IPS-20b (cell line): ENCODE data around the gene UGT1A7.

Experiments
- H3K27ac ChIP-seq: one replicate; pipeline ENCODE4 v1.5.1; 2013; ENCODE audit warnings: low read length
- H3K27me3 ChIP-seq: 2 replicates; pipeline ENCODE4 v1.6.1; 2013; ENCODE audit warnings: mild to moderate bottlenecking, low read length, inconsistent platforms; ENCODE audit not compliant: insufficient read depth
- H3K36me3 ChIP-seq: 2 replicates; pipeline ENCODE4 v1.6.1; 2013; ENCODE audit warnings: low read depth, mild to moderate bottlenecking, inconsistent platforms, low read length, moderate library complexity; ENCODE audit not compliant: insufficient read depth
- H3K4me1 ChIP-seq: 2 replicates; pipeline ENCODE4 v1.6.1; 2013; ENCODE audit warnings: mild to moderate bottlenecking, control low read depth, inconsistent platforms, low read length, moderate library complexity; ENCODE audit not compliant: insufficient read depth
- H3K4me3 ChIP-seq: 2 replicates; pipeline ENCODE4 v1.5.1; 2013; ENCODE audit warnings: mild to moderate bottlenecking, low read length, inconsistent platforms
- H3K9ac ChIP-seq: 2 replicates; pipeline ENCODE4 v1.6.1; 2013; ENCODE audit warnings: low read depth, mild to moderate bottlenecking, inconsistent platforms, low read length, moderate library complexity
- H3K9me3 ChIP-seq: 2 replicates; pipeline ENCODE4 v1.6.1; 2013; ENCODE audit warnings: mild to moderate bottlenecking, low read depth, low read length, inconsistent platforms; ENCODE audit not compliant: insufficient read depth

The UGT1A7 gene

DNA sequence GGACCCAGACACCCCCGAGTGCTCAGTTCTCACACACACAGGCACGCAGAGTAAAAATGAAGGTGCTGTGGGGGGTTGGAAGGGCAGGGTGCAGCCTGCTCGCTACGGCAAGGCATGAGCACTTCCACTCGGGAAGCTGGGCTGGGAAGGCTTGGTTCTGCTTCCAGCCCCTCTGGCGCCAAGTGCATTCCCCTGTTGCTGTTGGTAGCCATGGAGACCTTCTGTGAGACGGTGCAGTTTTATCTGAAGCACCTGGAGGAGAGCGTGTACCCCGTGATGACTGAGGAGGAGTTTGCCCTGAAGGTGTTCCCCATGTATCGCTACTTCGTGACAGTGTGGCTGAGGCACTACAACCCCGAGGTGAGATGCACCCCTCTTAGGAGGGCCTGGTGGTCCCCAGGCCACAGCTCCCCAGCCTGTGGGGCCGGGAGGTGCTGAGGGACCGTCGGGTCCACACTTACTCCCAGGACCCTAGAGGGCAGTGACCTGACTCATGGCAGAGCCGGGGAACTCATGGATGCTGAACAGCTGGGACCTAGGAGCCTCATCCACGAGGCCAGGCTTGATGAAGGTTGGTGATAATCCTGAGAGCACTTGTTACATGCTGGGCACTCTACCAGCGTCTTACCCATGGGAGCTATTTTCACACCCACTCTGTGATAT lies 111.9 kb downstream of the UGT1A7 start:
- no peaks in the 10 kb centered on the region for H3K36me3 ChIP-seq
- no peaks in the 10 kb centered on the region for H3K27me3 ChIP-seq
- no peak overlapping the region for H3K27ac ChIP-seq
- no peak overlapping the region for H3K4me3 ChIP-seq
- H3K9ac ChIP-seq, result no peak overlapping the region
- H3K9me3 ChIP-seq, result no peaks in the 10 kb centered on the region
- H3K4me1 ChIP-seq, result no peaks in the 10 kb centered on the region

DNA sequence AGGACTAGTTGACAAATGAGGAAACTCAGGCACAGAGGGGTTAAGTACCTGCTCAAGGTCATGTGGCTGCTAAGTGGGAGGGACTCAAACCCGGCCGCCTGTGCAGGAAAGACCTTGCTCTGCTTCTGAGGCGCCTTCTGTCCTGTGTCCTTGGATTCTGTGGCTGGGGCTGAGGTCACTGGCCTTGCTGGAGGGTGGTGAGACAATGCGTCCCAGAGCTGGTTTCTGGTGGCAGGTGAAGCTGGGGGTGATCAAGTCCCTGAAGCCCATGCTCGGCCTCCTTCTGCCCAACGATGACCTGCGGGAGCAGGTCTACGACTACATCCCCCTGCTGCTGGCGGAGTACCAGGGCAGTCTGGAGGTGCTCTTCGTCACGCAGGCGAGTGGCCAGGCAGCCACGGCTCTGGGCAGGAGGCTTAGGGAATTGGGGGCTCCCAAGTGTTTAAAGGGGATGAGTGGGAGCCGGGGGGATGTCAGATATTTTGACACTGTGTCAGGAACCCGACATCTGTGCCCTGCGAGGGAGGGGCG lies 112.5 kb downstream of the UGT1A7 start:
- Histone ChIP-seq H3K9me3 (no peaks in the 10 kb centered on the region), H3K27me3 (no peaks in the 10 kb centered on the region), H3K4me3 (no peak overlapping the region), H3K36me3 (no peaks in the 10 kb centered on the region), H3K4me1 (no peaks in the 10 kb centered on the region), H3K27ac (no peak overlapping the region), H3K9ac (no peak overlapping the region)

DNA sequence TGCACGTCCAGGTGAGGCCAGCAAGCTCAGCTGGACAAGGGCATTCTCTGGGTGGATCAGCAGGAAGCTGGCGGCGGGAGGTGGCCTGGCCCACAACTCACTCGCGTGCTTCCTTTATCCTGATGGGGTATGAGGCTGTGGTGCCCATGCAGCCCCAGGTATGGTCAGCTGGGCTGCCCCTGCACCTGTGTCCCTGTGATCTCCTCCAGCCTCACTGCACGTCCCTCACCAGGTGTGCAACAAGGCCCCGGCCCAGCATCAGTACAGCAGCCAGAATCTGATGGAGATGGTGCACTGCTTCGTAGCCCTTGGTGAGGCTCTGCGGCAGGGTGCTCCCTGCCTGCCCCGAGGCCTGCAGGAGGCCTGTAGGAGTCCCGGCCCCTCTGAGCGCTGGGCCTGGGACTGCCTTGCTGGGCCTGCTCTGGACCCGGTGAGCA lies 114.1 kb downstream of the UGT1A7 start:
- Histone ChIP-seq H3K9me3 (no peaks in the 10 kb centered on the region), H3K4me1 (no peaks in the 10 kb centered on the region), H3K27ac (no peak overlapping the region), H3K9ac (no peak overlapping the region), H3K36me3 (no peaks in the 10 kb centered on the region), H3K27me3 (no peaks in the 10 kb centered on the region), H3K4me3 (no peak overlapping the region)

DNA sequence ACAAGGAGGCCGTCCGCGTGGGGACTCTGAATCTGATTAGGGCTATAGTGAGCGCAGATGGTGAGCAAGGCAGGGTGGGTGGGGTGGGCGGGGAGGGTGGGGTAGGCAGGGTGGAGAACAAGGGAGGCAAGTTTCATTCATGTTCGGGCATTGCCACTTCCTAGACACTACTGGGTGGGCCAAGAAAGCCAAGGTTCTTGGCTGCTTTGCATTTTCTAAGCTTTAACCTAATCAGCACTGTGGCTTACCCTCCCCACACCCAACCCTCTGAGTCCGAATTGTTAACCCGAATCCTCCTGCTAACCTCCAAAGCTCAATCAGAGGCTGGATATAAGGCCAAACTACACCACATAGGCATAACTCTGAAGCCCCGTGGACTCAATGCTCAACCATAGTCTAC lies 114.6 kb downstream of the UGT1A7 start:
- Histone ChIP-seq H3K36me3 (no peaks in the 10 kb centered on the region), H3K4me1 (no peaks in the 10 kb centered on the region), H3K9ac (no peak overlapping the region), H3K27me3 (no peaks in the 10 kb centered on the region), H3K9me3 (no peaks in the 10 kb centered on the region), H3K27ac (no peak overlapping the region), H3K4me3 (no peak overlapping the region)

DNA sequence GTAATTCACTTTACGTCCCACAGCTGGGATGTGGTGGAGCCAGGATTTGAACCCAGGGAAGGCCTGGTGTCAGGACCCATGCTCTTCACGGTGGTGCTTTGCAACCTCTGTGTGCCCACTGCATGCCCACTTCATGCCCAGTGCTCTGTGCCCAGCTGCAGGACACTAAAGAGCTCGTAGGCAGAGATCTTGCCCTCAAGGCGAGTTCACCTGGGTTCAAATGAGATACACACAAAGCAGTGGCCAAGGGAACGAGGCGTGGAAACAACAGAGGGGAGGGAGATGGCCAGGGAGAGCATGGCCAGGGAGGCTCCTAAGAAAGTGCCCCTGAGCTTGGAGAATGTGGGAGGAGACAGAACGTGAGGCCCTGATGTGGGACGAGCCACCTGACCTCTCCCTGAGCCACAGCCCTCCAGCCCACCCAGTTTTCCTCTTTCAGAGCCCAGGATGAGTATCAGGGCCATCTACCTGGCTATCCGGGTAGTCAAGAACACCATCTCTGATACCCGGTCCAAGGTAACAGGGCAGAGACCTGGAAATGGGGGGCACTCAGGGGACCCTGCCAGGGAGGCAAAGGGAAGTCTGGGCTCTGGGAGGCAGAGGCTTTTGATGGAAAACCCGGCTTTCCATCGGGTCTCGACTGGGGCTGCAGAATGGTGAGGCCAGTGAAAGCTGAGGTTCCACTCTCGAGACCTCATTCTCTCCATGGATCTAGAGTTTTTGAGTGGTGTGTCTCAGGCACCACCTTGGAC lies 116.8 kb downstream of the UGT1A7 start:
- Histone ChIP-seq H3K27me3 (no peaks in the 10 kb centered on the region), H3K9ac (no peak overlapping the region), H3K9me3 (no peaks in the 10 kb centered on the region), H3K27ac (no peak overlapping the region), H3K4me1 (no peaks in the 10 kb centered on the region), H3K4me3 (no peak overlapping the region), H3K36me3 (no peaks in the 10 kb centered on the region)

DNA sequence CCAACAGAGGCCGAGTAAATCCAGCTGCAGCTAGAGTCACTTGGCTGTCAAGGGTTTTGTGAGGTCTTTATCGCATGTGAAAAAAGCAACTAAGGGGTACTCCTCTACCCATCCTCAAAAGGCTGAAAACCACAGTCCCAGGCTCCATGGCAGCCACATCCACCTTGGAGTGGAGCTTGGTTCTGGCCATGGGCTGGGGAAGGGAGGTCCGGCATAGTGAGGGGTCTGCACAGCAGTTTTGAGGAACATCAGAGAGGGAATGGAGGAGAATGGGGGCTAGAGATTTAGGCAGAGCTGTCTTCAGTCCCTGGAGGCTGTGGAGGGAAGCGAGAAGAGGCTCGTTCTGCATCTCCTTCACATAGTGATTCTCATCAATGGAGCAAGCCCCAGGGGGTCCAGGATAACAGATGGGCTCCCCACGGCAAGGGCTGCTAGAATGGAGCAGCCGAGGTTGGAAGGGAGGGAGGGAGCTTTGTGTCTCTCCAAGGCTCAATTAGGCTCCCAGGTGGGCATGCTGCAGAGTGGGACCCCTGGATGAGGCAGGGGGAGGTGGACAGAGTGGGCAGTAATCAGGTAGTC lies 117.5 kb downstream of the UGT1A7 start:
- H3K4me3 ChIP-seq, result no peak overlapping the region
- no peaks in the 10 kb centered on the region for H3K9me3 ChIP-seq
- H3K9ac ChIP-seq, result no peak overlapping the region; the same call in 1 of the 2 replicates
- no peaks in the 10 kb centered on the region for H3K4me1 ChIP-seq
- no peaks in the 10 kb centered on the region for H3K27me3 ChIP-seq
- H3K27ac ChIP-seq, result no peak overlapping the region
- H3K36me3 ChIP-seq, result no peaks in the 10 kb centered on the region

DNA sequence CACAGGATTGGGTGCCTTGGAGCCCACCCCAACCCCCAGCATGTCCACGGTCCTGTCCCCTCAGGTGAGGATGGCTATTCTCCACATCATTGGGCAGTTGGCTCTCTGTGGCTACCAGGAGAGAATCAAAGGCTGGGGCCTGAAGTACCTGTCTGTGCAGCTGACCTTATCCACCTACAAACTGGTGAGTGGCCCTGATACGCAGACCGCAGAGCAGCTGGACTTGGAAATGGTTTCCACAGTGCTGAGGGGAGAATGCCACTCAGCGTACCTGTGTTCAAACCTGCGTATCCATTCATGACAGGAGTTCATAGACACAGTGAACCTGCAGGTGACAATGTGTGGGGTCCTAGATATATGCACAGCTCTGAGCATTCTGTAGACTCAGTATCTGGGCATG lies 118.0 kb downstream of the UGT1A7 start:
- Histone ChIP-seq H3K9ac (no peak overlapping the region), H3K27ac (no peak overlapping the region), H3K9me3 (no peaks in the 10 kb centered on the region), H3K27me3 (no peaks in the 10 kb centered on the region), H3K4me3 (no peak overlapping the region), H3K4me1 (no peaks in the 10 kb centered on the region), H3K36me3 (no peaks in the 10 kb centered on the region)

DNA sequence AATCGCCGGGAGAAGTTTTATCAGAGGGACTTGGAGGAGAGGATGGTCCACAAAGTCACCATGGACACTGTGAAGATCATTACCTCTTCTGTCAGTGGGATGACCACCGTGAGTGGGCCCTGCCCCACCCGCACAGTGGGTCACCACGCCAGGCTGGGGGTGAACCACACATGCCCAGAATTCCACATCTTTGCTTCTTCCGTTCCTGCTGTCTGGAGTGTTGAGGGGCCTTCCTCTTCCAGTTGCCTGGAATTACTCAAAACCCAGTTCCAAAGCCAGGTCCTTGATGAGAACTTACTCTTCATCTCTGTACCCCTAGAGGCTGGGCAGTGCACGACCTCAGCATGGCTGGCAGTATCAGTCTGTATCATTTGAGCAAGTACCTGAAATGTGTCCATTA lies 118.5 kb downstream of the UGT1A7 start:
- no peaks in the 10 kb centered on the region for H3K36me3 ChIP-seq
- no peak overlapping the region for H3K27ac ChIP-seq
- H3K9ac ChIP-seq, result no peak overlapping the region
- no peaks in the 10 kb centered on the region for H3K9me3 ChIP-seq
- no peaks in the 10 kb centered on the region for H3K4me1 ChIP-seq
- no peak overlapping the region for H3K4me3 ChIP-seq
- no peaks in the 10 kb centered on the region for H3K27me3 ChIP-seq

DNA sequence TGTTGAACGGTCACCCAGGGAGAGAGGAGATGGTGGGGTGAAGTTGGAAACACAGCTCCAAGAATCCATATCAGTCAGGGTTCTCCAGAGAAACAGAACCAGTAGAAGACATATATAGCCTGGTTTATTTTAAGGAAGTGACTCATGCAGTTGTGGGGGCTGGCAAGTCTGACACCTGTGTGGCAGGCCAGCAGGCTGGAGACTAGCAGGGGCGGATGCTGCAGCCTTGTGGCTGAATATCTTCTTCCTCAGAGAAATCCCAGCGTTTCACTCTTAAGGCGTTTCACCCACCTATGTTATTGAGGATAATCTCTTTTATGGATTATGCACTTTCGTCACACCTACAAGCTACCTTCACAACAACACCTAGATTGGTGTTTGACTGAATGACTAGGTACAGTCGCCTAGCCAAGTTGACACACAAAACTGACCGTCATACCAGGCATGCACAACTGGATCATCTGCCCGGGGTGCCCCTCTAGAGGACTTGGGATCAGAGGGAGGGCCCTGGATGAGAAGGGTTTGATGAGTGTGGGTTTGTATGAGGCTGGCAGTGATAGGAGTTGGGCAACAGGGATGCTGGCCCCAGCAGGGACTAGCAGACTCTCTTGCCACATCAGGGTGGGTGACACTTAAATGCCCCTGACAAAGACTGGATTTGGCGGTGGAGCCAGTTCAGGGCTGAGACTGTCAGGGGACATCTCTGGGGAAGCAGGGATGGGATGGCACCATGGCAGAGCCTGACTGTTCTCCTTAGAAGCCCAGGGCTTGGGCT lies 119.8 kb downstream of the UGT1A7 start:
- H3K9ac ChIP-seq, result no peak overlapping the region
- H3K4me3 ChIP-seq, result no peak overlapping the region
- no peaks in the 10 kb centered on the region for H3K9me3 ChIP-seq
- H3K4me1 ChIP-seq, result no peaks in the 10 kb centered on the region
- H3K27ac ChIP-seq, result no peak overlapping the region
- H3K27me3 ChIP-seq, result no peaks in the 10 kb centered on the region
- no peaks in the 10 kb centered on the region for H3K36me3 ChIP-seq

DNA sequence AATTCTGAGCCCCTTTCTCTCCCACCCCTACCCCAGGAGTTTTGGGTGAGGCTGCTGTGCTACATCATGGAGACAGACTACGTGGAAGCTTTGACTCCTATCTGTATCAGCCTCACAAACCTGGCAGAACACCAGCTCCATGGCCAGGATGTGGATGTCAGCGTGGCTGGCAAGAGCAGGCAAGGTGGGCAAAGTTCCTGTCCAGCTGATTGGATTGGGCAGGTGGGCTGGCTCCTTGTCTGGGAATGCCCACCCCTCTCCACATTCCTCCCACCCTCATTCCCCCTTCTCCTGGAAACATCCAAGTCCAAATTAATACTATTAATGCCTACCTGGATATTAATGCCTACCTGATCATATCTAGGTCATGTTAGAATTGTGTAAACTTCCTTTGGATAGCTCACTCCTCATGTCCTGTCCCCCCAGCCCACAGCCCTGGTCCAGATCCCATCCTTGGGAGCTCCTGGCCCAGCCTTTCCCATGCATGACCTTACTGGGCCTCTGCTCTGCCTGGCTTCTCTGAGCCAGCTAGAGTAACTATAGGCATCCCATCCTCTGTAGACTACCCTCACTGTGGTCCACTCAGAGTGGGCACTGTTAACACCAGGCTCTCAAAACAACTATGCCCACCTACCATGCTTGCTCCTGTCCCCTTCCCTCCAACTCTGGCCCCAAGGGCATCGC lies 120.6 kb downstream of the UGT1A7 start:
- Histone ChIP-seq H3K27me3 (no peaks in the 10 kb centered on the region), H3K9ac (no peak overlapping the region), H3K4me3 (no peak overlapping the region), H3K27ac (no peak overlapping the region), H3K9me3 (no peaks in the 10 kb centered on the region), H3K36me3 (no peaks in the 10 kb centered on the region), H3K4me1 (no peaks in the 10 kb centered on the region)

DNA sequence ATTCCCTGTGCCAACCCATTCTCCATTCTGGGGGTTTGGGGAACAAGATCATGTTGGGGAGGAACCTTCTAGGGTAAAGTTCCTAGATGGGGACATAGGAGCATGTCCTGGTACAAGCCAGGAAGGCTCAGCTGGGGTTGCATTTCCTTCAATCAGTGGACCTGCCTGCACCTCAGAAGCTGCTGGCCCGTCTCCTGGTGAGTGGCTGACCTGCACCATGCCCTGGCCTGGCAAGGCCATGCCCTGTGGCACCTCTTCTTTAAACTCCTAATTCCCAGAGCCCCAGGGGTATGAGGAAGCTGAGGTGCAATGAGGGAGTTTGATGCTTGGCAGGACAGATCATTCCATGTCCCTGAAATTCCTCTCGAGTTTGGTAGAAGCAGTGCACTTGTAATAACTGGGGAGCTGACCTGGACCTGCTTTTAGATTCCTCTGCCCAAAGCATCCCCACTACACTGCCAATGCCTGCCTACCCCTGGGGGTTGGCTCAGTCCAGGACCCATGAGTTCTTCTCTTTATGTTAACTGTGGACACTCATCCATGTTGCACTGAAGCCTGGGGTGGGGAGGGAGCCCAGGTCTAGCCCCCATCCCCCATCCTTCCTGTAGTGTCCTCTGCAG lies 121.7 kb downstream of the UGT1A7 start:
- H3K4me3 ChIP-seq, result no peak overlapping the region
- H3K27me3 ChIP-seq, result no peaks in the 10 kb centered on the region
- no peaks in the 10 kb centered on the region for H3K9me3 ChIP-seq
- no peaks in the 10 kb centered on the region for H3K4me1 ChIP-seq
- H3K9ac ChIP-seq, result no peak overlapping the region
- H3K36me3 ChIP-seq, result no peaks in the 10 kb centered on the region
- H3K27ac ChIP-seq, result no peak overlapping the region
